ENCODE results near the gene AGGF1.

- TF ChIP-seq CTCF (IDR thresholded peaks at IDR 0.05) (no peak), POLR2A (IDR thresholded peaks at IDR 0.05; ENCODE audit: low read length) (no peak), RFX5 (IDR thresholded peaks at IDR 0.05) (no peak), CHD4 (IDR thresholded peaks at IDR 0.05; ENCODE audit: borderline replicate concordance) (no peak), RARB (CRISPR knock-in tag; IDR thresholded peaks at IDR 0.05) (no peak), ZFP36 (IDR thresholded peaks at IDR 0.05; ENCODE audit: borderline replicate concordance, partially characterized antibody) (no peak), USF2 (IDR thresholded peaks at IDR 0.05) (no peak)
Measured at GRCh38 chr5:77029376-77029885, 773 bp upstream of the AGGF1 start.
